ENCODE results near the gene FGF22. TPM values are rescaled to one million over a fixed set of nuclear protein-coding genes. Genes with fewer than 3 reads are reported as not detected.

FGF22 gene
- total and polyA plus RNA-seq, 2 of the 8 experiments (the other 6 are each of a cell fraction or from before 2014, with no cell fraction given), result 0.44 to 1.7 TPM

DNA sequence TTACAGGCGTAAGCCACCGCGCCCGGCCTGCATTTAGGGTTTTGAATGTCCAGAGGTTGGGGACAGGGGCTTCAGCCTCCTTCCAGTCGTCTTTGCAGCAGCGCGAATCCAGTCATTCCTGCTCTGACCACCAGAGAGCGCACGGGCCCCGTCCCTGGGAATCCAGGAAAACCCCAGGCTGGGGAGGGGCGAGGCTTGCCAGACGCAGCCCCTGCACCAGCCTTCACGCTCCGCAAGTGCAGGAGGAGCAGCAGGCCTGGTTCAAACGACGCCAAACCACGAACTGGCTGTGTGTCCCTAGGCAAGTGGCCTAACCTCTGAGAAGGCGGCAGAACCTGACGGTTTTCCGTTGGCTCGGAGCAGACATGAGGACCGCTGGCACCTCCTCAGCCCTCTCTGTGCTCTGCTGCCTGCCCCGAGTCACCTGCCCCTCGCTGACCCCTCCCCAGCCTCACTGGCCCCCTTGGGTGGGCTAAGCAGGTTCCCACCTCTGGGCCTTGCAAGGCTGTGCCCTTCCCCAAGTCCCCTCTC, 25.3 kb downstream of the FGF22 start (continued):
- TF ChIP-seq CTCF (IDR thresholded peaks at IDR 0.05; ENCODE audit: control extremely low read depth in 1 of 3, insufficient read depth in 1 of 3, low read depth in 1 of 3, low read length in 3 of 3) (peak; percentile 93 to 98 (median 97)), FOSL1 (IDR thresholded peaks at IDR 0.05; ENCODE audit: insufficient read depth, low read depth, low read length) (no peak), TAF7 (optimal IDR thresholded peaks at IDR 0.05; ENCODE audit: borderline replicate concordance, low read depth, low read length) (no peak), SIN3A (conservative IDR thresholded peaks at IDR 0.05 in 1 of 2, IDR thresholded peaks at IDR 0.05 in 1 of 2; ENCODE audit: low read depth in 1 of 2, low read length in 2 of 2) (0 out of 4 replicates have a peak, but pooled peaks of 1 of the 2 experiments have one; percentile 62), TBP (IDR thresholded peaks at IDR 0.05; ENCODE audit: low read depth, low read length) (peak; percentile 30; the same call in 1 of the 2 replicates), ASH2L (IDR thresholded peaks at IDR 0.05; ENCODE audit: low read length) (no peak), CHD1 (IDR thresholded peaks at IDR 0.05; ENCODE audit: low read depth, low read length) (no peak), ZNF274 (IDR thresholded peaks at IDR 0.05; ENCODE audit: borderline replicate concordance, extremely low read depth, low read length) (no peak), TCF12 (IDR thresholded peaks at IDR 0.05; ENCODE audit: low read depth, low read length) (no peak), USF2 (IDR thresholded peaks at IDR 0.05; ENCODE audit: low read length) (no peak), EZH2 (IDR thresholded peaks at IDR 0.05; ENCODE audit: low read depth, low read length, severe bottlenecking) (no peak), RBBP5 (IDR thresholded peaks at IDR 0.05; ENCODE audit: borderline replicate concordance, low read depth, low read length) (0 out of 2 replicates have a peak, but pooled peaks have one; percentile 46), SUZ12 (IDR thresholded peaks at IDR 0.05; ENCODE audit: low read length) (no peak), RAD21 (IDR thresholded peaks at IDR 0.05 in 1 of 2, conservative IDR thresholded peaks at IDR 0.05 in 1 of 2; ENCODE audit: low read depth in 2 of 2, low read length in 2 of 2) (peak; percentile 98), KDM5A (IDR thresholded peaks at IDR 0.05; ENCODE audit: low read length) (no peak), NANOG (IDR thresholded peaks at IDR 0.05; ENCODE audit: insufficient read depth, low read depth, low read length, poor library complexity, severe bottlenecking) (no peak), YY1 (IDR thresholded peaks at IDR 0.05; ENCODE audit: low read depth, low read length) (0 out of 2 replicates have a peak, but pooled peaks have one; percentile 8)
- TF ChIP-seq, protein P1, sequence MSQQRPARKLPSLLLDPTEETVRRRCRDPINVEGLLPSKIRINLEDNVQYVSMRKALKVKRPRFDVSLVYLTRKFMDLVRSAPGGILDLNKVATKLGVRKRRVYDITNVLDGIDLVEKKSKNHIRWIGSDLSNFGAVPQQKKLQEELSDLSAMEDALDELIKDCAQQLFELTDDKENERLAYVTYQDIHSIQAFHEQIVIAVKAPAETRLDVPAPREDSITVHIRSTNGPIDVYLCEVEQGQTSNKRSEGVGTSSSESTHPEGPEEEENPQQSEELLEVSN (IDR thresholded peaks at IDR 0.05), result peak; percentile 88
- TF ChIP-seq, protein P2, sequence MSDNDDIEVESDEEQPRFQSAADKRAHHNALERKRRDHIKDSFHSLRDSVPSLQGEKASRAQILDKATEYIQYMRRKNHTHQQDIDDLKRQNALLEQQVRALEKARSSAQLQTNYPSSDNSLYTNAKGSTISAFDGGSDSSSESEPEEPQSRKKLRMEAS (IDR thresholded peaks at IDR 0.05), result peak; percentile 97
